GM12873 (cell line): ENCODE data around the gene ESAM.

Experiments used
- TF ChIP-seq, protein P1 (sequence below): IDR thresholded peaks from 2 replicates; pipeline ENCODE4 v1.5.1; 2012; ENCODE audit warnings: low read depth, mild to moderate bottlenecking, moderate library complexity, low read length, control low read depth; ENCODE audit not compliant: insufficient read depth; ENCODE audit errors: missing control alignments

ESAM gene

DNA sequence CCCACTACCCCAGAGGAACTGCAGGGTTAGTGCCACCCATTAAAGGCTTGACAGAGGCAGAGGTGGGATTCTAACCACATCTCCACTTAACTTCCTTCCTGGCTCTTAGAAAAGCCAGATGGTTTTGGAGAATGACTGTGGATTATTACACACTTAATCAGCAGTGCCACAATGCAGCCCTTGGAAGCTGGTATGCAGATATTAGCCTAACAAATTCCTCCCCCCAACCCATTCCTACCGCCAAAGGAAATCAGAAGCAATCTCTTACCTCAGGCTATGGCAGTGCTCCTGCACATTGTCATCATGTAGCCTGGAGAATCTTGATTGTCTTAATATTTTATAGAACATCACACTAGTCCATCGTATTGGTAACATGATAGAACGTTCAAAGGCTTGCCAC, 45.5 kb downstream of the ESAM start:
- TF ChIP-seq, protein P1, sequence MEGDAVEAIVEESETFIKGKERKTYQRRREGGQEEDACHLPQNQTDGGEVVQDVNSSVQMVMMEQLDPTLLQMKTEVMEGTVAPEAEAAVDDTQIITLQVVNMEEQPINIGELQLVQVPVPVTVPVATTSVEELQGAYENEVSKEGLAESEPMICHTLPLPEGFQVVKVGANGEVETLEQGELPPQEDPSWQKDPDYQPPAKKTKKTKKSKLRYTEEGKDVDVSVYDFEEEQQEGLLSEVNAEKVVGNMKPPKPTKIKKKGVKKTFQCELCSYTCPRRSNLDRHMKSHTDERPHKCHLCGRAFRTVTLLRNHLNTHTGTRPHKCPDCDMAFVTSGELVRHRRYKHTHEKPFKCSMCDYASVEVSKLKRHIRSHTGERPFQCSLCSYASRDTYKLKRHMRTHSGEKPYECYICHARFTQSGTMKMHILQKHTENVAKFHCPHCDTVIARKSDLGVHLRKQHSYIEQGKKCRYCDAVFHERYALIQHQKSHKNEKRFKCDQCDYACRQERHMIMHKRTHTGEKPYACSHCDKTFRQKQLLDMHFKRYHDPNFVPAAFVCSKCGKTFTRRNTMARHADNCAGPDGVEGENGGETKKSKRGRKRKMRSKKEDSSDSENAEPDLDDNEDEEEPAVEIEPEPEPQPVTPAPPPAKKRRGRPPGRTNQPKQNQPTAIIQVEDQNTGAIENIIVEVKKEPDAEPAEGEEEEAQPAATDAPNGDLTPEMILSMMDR, result no peak

- TF ChIP-seq, protein P1, result no peak
Measured at GRCh38 chr11:124712392-124712791, 49.7 kb downstream of the ESAM start.

DNA sequence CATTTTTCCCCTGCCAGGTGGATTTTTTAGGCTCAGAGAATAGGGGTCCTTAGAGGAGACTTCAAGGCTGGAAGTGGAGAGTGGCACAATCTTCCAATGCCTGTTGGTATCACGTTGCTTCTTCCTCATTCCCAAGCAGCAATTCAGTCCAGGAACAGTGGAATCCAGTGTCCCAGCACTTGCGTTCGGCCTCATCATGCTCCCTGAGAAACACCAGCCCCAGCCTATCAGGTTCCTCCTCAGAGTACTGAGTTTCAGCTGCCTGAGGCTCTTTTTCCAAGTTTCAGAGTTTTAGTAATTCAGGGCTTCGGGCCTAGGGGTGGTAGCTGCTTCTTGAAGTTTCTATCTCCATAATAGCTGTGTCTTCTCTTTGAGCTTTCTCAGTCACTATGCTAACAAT, 54.3 kb downstream of the ESAM start:
- TF ChIP-seq, protein P1, result no peak
